GM21786 (cell line): ENCODE measurements around the gene LRRC70.
"Not testable (repeated sequence)": the region's sequence is repeated elsewhere in the genome, so short reads cannot be mapped to it uniquely, and the experiment has no call there.

Experiments used
- ATAC-seq: cut with Tn5 transposase; IDR thresholded peaks from one replicate; pipeline ENCODE4 v1.9.1; 2021; ENCODE audit not compliant: unreplicated experiment

The LRRC70 gene

DNA sequence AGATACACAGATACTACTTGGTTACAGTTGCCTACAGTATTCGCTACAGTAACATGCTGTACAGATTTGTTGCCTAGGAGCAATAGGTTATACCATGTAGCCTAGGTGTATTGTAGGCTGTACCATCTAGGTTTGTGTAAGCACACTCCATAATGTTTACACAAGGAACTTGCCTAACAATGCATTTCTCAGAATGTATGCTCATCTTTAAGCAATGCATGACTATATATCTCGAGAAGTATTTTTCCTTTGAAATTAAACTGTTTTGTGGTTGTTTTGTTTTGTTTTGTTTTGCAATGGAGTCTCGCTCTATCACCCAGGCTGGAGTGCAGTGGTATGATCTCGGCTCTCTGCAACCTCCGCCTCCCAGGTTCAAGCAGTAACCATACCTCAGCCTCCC, 25.3 kb downstream of the LRRC70 start:
- ATAC-seq = no peak

DNA sequence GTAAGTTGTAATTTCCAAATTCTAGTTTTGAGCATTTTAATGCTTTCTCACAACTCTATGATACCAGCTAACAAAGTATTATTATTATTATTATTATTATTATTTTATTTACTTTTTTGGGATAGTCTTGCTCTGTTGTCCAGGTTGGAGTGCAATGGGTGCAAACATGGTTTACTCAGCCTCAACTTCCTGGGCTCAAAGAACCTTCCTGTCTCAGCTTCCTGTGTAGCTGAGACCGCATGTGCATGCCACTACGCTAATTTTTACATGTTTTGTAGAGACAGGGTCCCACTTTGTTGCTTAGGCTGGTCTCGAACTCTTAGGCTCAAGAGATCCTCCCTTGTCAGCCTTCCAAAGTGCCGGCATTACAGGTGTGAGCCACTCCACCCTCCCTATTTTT, 27.0 kb downstream of the LRRC70 start:
- ATAC-seq = no peak

DNA sequence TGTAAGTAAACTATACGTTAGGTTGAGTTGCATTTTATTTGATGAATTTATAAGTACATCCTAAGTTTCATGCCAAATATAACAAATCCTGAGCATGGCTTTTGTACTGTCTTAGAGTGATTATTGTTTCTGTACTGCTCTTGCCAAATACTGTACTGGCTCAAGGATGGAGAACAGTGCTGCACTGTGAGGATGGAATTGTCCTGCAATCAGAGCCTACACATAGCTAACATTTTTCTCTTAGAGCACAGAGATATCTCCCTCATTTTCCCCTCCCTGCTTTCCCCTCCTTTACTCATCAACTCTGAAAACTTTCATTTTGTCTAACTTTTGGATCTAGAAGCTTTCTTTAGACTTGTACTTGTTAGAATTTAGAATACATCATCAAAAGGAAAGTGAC, 28.3 kb downstream of the LRRC70 start:
- no peak for ATAC-seq

DNA sequence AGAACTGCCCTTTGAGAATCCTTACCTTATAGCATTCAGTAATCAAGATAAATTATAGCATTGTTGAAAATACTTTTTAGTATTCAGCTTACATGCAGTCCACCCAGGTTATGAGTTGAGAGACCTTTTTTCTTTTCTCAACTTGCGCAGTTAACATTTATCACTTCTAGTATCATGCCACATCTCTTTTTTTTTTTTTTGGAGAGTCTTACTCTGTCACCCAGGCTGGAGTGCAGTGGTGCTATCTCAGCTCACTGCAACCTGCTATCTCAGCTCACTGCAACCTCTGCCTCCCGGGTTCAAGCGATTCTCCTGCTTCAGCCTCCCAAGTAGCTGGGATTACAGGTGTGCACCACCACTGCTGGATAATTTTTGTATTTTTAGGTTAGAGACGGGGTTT, 29.0 kb downstream of the LRRC70 start:
- ATAC-seq = no peak

DNA sequence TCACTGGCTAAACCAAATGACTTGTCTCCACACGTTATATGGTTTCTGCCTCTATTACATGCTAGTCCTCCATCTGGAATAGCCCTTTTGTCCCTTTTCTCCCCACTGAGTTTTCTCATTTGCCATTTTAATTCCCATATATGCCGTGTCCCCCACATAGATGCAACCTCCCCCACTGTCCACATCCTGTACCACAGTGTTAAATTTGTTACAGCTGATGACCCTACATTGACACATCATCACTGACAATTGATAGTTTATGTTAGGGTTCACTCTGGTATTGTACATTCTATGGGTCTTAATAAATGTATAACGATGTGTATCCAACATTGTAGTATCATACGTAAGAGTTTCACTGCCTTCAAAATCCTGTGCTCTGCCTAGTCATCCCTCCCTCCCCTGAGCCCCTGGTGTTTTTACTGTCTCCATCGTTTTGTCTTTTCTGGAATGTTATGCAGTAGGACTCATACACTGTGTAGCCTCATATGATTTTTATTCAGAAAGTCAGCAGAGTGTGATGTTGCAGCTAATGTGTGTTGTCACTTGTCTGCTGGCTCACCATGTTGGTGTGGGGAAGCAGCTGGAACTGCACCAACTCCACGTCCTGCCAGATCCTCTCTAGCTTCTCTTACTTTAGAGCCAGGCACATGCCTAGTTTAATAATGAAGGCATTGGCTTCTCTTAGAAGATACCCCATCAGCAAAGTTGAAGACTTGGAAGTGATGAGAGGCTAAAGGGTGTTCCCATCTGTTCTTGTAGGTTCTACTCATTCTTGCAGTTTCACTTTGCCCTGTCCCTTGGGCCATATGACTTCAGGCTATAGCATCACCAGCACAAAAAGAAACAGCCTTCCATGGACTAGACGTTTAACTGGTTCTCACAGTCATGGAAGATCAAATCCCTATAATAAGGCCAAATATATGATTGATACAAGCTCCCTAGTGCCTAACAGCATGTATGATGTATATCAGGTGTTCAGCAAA, 30.2 kb downstream of the LRRC70 start:
- ATAC-seq = no peak

DNA sequence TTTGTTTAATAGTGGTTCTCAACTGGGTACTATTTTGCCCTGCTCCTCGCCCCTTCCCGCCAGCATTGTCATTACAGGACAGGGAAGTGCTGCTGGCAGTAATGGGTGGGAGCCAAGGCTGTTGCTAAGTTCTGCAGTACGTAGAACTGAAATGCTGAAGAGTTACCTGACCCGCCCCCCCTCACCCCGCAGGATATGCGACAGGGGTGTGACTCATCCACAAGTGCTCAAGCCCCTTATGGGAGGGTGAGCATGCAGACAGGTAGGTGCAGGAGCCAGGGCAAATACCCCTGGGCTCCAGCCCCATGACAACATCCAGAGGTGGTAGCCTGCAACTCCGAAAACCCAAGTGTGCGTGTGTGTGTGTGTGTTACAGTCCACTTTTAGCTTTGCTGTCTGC, 35.7 kb downstream of the LRRC70 start:
- no peak for ATAC-seq

DNA sequence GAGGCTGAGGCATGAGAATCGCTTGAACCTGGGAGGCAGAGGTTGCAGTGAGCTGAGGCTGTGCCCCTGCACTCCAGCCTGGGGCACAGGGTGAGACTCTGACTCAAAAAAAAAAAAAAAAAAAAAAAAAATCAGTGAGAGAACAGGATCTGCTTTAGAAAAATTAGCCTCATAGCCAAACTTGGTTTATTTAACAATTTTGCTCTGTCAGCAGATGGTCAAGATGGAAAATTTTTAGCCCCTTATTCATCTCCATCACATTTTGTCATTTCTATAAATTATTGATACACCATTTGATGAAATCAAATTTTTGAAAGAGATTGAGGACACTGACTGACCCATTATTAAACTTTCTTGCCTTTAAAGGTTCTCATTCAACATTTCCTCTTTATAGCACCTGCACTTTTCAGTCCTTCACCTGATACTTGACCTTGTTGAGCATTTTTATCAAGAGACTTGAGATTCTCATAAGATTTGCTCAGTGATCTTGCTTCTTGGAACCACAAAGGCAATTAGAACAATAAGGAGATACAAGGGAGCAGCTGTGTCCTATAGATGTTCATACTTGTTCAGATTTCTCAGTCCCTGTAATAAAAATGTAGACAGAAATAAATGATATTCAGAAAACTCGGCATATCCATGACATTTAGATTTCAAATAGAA, 38.1 kb downstream of the LRRC70 start:
- no peak for ATAC-seq

DNA sequence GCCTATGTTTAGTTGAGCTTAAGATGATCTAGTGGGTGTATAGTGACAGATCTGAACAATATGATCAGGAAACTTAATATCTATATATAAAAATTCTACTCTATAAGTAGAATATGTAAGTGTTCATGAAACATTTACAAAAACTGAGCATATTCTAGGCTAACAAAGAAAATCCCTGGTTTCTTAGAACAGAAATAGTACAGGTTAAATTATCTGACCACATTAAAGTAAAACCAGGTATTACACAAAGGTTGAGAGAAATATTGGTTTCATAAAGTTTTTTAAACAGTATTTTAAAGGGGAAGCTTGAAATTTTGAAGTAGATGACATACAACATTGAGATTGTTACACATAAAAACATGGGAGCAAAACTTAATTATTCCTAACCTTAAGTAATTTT, 39.3 kb downstream of the LRRC70 start:
- no peak for ATAC-seq

DNA sequence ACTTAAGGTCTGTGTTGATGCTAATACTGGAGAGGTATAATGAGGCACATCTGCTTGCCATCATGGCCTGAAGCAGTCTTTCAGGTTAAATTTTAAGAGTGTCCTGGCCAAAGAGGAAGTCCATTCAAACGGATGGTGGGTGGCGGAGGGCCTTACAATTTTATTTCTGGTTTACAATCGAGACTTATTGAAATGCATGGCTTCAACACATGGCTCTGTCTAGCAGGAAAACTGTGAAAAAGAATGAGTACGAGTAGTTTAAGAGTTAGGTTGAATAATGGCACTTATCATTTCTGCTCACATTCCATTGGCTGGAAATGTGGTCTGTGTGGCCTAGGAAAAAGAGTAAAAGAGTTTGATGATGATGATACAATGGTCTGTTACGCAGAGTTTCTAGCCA, 42.1 kb downstream of the LRRC70 start:
- no peak for ATAC-seq

DNA sequence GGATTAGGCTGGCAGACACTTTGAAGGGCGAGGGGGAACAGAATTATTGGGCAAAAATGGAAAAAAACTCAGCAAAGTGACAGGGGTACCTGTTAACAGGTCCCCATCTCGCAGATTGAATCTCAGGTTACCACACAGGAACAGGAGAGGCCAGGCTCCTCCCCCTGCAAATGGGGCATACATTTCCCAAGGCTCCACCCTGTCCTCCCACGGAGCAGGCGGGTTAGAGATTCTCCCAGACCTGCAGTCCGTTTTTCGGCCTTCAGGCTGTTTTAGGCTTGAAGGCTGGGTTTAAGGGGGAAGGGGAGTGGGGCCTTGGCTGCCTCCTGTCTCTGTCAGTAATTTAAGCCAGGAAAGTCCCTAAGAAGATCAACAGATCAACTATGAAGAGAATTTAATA, 42.7 kb downstream of the LRRC70 start:
- ATAC-seq = no peak

DNA sequence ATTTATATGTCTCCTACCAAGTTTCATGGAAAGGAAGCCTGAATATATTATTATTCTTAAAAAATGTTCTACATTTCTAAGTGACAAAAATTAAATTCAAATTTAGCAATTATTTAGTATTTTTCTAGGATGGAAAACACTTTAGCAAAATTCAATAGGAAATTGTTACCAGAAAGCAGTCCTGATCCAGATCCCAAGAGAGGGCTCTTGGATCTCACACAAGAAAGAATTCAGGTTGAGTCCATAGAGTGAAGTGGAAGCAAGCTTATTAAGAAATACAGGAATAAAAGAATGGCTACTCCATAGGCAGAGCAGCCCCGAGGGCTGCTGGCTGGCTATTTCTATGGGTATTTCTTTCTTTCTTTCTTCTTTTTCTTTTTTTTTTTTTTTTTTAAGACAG, 44.7 kb downstream of the LRRC70 start:
- ATAC-seq = no peak

DNA sequence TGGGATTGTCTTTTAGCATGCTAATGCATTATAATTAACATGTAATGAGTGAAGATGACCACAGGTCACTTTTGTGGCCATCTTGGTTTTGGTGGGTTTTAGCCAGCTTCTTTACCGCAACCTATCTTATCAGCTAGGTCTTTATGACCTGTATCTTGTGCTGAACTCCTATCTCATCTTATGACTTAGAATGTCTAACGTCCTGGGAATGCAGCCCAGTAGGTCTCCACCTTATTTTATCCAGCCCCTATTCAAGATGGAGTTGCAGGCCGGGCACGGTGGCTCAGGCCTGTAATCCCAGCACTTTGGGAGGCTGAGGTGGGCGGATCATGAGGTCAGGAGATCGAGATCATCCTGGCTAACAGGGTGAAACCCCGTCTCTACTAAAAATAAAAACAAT, 45.8 kb downstream of the LRRC70 start:
- ATAC-seq = not testable (repeated sequence)

DNA sequence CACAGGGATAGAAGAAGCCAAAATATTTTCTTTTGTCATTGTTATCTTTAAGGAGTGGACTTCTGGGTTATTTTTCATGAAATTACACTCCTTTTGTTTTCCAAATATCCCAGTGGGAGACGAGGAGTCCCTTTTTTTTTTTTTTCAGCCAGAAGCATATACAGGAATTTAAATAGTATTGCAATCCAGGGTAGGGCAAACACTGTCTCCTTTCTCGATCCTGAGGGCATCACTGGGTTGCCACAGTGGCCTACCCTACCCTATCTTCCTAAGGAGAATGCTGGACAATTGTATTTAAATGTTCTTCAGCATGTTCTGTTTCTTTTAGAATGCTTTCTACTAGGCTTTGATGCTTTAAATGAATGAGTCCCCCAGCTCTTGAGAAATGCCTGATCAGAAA, 47.9 kb downstream of the LRRC70 start:
- no peak for ATAC-seq

DNA sequence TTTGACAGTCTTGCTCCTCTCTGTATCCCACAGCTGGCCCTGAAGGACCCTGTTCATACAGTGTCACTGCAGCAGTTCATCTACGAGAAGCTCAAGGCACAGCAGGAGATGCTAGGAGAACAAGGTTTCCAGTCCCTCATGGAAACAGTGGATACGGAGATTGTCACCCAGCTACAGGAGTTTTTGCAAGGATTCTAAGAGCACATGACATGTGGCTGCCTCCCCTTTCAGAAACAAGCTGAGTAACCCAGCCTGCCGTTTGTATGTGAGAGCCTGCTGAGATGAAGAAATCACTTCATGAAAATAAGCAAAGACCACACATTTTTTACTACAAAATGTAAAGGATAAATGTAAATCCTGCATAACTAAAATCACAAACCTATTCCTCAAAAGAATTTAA, 48.5 kb downstream of the LRRC70 start:
- no peak for ATAC-seq

DNA sequence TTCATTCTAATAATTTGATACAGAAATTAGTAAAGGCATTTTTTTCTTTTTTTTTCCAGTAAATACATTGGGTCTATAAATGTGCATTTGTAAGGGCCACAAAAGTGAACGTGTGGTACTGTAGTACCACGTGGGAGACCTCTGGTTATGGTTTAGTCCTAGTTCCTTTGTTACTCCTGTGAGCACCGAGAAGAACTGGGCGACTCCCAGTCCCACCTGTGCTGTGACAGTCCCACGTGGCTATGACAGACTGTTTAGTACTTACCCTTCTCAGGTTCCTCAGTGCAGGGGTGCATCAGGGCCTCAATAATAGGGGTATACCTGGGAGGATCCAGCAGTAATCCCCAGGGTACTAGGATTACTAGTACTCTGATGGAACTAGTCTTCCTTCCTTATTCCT, 49.3 kb downstream of the LRRC70 start:
- no peak for ATAC-seq
